ENCODE results near the gene NACC2.

The NACC2 gene

DNA sequence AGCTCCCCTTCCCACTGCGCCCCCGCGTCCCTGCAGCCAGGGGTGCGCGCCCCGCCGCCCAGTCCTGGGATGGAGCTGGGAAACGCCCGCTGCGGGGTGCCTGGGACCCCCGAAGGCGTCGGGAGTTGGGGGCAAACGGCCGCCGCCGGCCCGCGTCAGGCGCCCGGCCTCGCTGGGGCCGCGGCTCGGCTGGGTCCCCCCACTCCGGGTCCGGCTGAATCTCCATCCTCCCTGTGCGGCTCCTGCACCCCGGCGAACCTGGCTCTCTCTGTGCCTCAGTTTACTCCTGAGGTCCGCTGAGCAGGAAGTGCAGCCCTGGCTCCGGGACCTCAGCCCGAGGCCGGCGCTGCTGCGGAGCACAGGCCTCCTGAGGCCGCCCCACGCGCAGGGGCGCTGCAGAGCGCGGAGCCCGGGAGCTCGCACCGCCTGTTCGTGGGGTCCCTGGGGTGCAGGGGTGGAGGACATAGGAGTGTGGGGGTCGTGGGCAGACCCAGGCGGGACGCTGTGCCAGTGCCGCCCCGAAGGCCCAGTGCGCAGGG is 37.5 kb upstream of the NACC2 start:
- TF ChIP-seq ESRRG (CRISPR knock-in tag; IDR thresholded peaks at IDR 0.05): no peak
- TF ChIP-seq PPARA (CRISPR knock-in tag; IDR thresholded peaks at IDR 0.05; ENCODE audit: borderline replicate concordance): no peak
- peak; percentile 20; the same call in 2 of the 3 replicates for ATAC-seq

DNA sequence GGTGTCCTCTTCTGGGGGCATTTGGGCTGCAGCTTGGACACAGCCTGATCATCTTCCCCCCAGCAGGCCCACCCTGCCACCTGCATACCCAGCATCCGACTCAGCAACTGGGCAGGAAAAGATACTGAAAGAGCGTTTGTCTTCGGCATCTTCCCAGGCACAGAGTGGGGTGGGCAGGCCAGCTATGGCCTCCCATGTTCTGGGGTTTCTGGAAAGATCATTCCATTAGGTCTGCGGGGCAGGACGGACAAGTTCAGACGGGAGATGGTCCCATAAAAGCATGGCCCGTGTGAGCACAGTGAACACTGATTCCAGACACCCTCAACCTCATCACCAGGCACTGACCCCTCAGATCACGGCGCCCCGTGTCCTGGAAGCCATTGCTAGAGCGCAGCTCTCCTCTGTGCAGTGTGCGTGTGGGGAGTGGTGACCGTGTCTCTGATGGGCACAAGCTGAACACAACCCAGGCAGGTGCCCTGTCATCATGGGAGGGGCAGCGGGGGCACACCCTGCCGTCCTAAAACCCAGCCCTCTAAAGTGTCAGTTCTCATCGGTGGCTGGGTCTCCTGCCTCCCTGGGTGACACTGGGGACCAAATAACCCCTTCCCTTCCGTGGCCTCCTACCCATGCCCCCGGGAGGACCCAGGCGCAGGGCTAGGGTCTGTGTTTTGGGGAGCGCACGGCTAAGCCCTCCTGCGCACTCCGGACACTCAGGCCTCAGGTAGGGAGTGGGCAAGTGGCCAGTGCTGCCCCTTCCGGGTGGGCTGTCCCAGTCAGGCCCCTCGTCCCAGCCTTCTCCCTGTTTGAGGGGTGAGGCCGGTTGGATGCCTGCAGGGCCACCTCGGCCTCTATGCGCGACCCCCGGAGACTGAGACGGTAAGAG is 36.8 kb upstream of the NACC2 start:
- TF ChIP-seq CREB5 (CRISPR knock-in tag; IDR thresholded peaks at IDR 0.05; ENCODE audit: low read depth): no peak
- no peak for TF ChIP-seq CSRNP3 (CRISPR knock-in tag; IDR thresholded peaks at IDR 0.05)
- TF ChIP-seq TCF4 (CRISPR knock-in tag; IDR thresholded peaks at IDR 0.05; ENCODE audit: borderline replicate concordance): no peak
- TF ChIP-seq, protein P1, sequence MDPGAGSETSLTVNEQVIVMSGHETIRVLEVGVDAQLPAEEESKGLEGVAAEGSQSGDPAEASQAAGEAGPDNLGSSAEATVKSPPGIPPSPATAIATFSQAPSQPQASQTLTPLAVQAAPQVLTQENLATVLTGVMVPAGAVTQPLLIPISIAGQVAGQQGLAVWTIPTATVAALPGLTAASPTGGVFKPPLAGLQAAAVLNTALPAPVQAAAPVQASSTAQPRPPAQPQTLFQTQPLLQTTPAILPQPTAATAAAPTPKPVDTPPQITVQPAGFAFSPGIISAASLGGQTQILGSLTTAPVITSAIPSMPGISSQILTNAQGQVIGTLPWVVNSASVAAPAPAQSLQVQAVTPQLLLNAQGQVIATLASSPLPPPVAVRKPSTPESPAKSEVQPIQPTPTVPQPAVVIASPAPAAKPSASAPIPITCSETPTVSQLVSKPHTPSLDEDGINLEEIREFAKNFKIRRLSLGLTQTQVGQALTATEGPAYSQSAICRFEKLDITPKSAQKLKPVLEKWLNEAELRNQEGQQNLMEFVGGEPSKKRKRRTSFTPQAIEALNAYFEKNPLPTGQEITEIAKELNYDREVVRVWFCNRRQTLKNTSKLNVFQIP (CRISPR knock-in tag; IDR thresholded peaks at IDR 0.05; ENCODE audit: borderline replicate concordance, low read depth): no peak
- no peak for ATAC-seq

DNA sequence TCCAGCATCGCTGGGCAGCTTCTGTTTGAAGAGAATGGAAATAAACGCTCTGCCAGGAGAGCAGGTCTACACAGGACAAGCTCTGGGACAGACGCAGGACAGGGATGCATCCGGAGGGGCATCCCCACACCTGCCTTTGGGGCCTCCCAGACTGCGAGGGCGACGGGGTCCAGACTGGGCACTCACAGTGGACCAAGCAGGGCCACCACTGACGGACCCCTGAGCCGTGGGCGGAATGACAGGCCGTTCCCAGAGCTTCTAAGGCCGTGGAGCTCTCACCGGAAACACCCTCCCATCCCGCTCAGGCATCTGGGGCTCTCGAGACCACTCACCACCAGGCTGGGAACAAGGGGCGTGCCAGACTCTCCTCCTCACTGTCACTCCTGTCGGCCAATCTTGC is 34.1 kb upstream of the NACC2 start:
- TF ChIP-seq RARB (CRISPR knock-in tag; IDR thresholded peaks at IDR 0.05) (no peak), GLIS3 (CRISPR knock-in tag; IDR thresholded peaks at IDR 0.05) (no peak), TOX (CRISPR knock-in tag; IDR thresholded peaks at IDR 0.05; ENCODE audit: borderline replicate concordance) (no peak), CSDC2 (CRISPR knock-in tag; IDR thresholded peaks at IDR 0.05) (no peak), ZNF70 (CRISPR knock-in tag; IDR thresholded peaks at IDR 0.05) (no peak), ISL1 (CRISPR knock-in tag; IDR thresholded peaks at IDR 0.05) (no peak), PPARA (CRISPR knock-in tag; IDR thresholded peaks at IDR 0.05; ENCODE audit: borderline replicate concordance) (no peak), ZFP30 (CRISPR knock-in tag; IDR thresholded peaks at IDR 0.05) (no peak), SNAI2 (CRISPR knock-in tag; IDR thresholded peaks at IDR 0.05) (no peak), ARNTL (CRISPR knock-in tag; IDR thresholded peaks at IDR 0.05; ENCODE audit: borderline replicate concordance, low read depth) (no peak), ZNF8 (CRISPR knock-in tag; IDR thresholded peaks at IDR 0.05) (no peak), BACH2 (CRISPR knock-in tag; IDR thresholded peaks at IDR 0.05; ENCODE audit: borderline replicate concordance) (no peak)
- TF ChIP-seq, protein P2, sequence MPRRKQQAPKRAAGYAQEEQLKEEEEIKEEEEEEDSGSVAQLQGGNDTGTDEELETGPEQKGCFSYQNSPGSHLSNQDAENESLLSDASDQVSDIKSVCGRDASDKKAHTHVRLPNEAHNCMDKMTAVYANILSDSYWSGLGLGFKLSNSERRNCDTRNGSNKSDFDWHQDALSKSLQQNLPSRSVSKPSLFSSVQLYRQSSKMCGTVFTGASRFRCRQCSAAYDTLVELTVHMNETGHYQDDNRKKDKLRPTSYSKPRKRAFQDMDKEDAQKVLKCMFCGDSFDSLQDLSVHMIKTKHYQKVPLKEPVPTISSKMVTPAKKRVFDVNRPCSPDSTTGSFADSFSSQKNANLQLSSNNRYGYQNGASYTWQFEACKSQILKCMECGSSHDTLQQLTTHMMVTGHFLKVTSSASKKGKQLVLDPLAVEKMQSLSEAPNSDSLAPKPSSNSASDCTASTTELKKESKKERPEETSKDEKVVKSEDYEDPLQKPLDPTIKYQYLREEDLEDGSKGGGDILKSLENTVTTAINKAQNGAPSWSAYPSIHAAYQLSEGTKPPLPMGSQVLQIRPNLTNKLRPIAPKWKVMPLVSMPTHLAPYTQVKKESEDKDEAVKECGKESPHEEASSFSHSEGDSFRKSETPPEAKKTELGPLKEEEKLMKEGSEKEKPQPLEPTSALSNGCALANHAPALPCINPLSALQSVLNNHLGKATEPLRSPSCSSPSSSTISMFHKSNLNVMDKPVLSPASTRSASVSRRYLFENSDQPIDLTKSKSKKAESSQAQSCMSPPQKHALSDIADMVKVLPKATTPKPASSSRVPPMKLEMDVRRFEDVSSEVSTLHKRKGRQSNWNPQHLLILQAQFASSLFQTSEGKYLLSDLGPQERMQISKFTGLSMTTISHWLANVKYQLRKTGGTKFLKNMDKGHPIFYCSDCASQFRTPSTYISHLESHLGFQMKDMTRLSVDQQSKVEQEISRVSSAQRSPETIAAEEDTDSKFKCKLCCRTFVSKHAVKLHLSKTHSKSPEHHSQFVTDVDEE (CRISPR knock-in tag; IDR thresholded peaks at IDR 0.05): no peak
- TF ChIP-seq, protein P3, sequence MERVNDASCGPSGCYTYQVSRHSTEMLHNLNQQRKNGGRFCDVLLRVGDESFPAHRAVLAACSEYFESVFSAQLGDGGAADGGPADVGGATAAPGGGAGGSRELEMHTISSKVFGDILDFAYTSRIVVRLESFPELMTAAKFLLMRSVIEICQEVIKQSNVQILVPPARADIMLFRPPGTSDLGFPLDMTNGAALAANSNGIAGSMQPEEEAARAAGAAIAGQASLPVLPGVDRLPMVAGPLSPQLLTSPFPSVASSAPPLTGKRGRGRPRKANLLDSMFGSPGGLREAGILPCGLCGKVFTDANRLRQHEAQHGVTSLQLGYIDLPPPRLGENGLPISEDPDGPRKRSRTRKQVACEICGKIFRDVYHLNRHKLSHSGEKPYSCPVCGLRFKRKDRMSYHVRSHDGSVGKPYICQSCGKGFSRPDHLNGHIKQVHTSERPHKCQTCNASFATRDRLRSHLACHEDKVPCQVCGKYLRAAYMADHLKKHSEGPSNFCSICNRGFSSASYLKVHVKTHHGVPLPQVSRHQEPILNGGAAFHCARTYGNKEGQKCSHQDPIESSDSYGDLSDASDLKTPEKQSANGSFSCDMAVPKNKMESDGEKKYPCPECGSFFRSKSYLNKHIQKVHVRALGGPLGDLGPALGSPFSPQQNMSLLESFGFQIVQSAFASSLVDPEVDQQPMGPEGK (CRISPR knock-in tag; IDR thresholded peaks at IDR 0.05; ENCODE audit: borderline replicate concordance): no peak
- no peak for ATAC-seq
